Peyer's patch (tissue), 4 donors: ENCODE measurements around the gene CCDC89. TPM values are rescaled to one million over a fixed set of nuclear protein-coding genes. Genes with fewer than 3 reads are reported as not detected.
A peak's percentile ranks its signal among the peaks of the same experiment; 100 is the strongest.

Source experiments
- DNase-seq, 3 donors: peaks; one replicate each; pipeline ENCODE4 v3.0.0-alpha.2; 2017 to 2019
- H3K27ac ChIP-seq, 4 donors: fragments of 200-600 bp; sonication (generic); one replicate each; pipeline ENCODE4 v1.5.1; 2016 to 2019
- H3K27me3 ChIP-seq, 2 donors: fragments of 200-600 bp; sonication (generic); one replicate each; pipeline ENCODE4 v1.5.1; 2019
- H3K36me3 ChIP-seq, 3 donors: fragments of 200-600 bp; sonication (generic); one replicate each; pipeline ENCODE4 v1.5.1; 2016 to 2019
- H3K4me1 ChIP-seq, 4 donors: fragments of 200-600 bp; sonication (generic); one replicate each; pipeline ENCODE4 v1.5.1; 2016 to 2019
- H3K4me3 ChIP-seq, 4 donors: fragments of 200-600 bp; sonication (generic); 1 replicate in 3 of 4; 2 replicates in 1 of 4; pipeline ENCODE4 v1.5.1; 2016 to 2019; ENCODE audit warnings: mild to moderate bottlenecking in 1 of 4
- H3K9me3 ChIP-seq, 4 donors: fragments of 200-600 bp; sonication (generic); one replicate each; pipeline ENCODE4 v1.5.1; 2016 to 2019; ENCODE audit warnings: mild to moderate bottlenecking in 1 of 4
- POLR2A ChIP-seq, 2 donors: fragments of 450-650 bp; IDR thresholded peaks; one replicate each; pipeline ENCODE4 v1.5.1; 2017; ENCODE audit warnings: antibody characterized with exemption in 2 of 2, mild to moderate bottlenecking in 2 of 2, moderate library complexity in 2 of 2
- total RNA-seq, 4 donors: library from RNA; depleted of rRNA; stranded (reverse); fragments of >200 nt; gene quantifications; one replicate each; pipeline ENCODE4 v1.1.0, GENCODE V29; 2016
- TF ChIP-seq, protein P1 (sequence below), 6 experiments: fragments of 450-650 bp in 4 of 6; fragments of 200-600 bp in 2 of 6; sonication (generic) in 1 of 6; IDR thresholded peaks; one replicate each; pipeline ENCODE4 v1.5.1; 2017 to 2019; ENCODE audit warnings: antibody characterized with exemption in 6 of 6, mild to moderate bottlenecking in 3 of 6, moderate library complexity in 1 of 6

Gene CCDC89
- total RNA-seq, 4 donors from 2014 or later: 2.5 to 14.0 (median 7.7) TPM

- no peak for TF ChIP-seq POLR2A (IDR thresholded peaks at IDR 0.05)
- TF ChIP-seq, protein P1, sequence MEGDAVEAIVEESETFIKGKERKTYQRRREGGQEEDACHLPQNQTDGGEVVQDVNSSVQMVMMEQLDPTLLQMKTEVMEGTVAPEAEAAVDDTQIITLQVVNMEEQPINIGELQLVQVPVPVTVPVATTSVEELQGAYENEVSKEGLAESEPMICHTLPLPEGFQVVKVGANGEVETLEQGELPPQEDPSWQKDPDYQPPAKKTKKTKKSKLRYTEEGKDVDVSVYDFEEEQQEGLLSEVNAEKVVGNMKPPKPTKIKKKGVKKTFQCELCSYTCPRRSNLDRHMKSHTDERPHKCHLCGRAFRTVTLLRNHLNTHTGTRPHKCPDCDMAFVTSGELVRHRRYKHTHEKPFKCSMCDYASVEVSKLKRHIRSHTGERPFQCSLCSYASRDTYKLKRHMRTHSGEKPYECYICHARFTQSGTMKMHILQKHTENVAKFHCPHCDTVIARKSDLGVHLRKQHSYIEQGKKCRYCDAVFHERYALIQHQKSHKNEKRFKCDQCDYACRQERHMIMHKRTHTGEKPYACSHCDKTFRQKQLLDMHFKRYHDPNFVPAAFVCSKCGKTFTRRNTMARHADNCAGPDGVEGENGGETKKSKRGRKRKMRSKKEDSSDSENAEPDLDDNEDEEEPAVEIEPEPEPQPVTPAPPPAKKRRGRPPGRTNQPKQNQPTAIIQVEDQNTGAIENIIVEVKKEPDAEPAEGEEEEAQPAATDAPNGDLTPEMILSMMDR (IDR thresholded peaks at IDR 0.05): no peak
- peak overlapping the region in 1 of 4 donors; percentile 36 for H3K27ac ChIP-seq
- H3K36me3 ChIP-seq: peaks cover 0 to 28% (median 0%) of the 10 kb centered on the region in 3 donors
- no peak for DNase-seq
- H3K9me3 ChIP-seq: no peaks in the 10 kb centered on the region
- no peaks in the 10 kb centered on the region for H3K27me3 ChIP-seq
- no peak overlapping the region for H3K4me3 ChIP-seq
- H3K4me1 ChIP-seq: peaks cover 0 to 4% (median 0%) of the 10 kb centered on the region in 4 donors
Measured at GRCh38 chr11:85699957-85700741, 14.2 kb upstream of the CCDC89 start.

DNA sequence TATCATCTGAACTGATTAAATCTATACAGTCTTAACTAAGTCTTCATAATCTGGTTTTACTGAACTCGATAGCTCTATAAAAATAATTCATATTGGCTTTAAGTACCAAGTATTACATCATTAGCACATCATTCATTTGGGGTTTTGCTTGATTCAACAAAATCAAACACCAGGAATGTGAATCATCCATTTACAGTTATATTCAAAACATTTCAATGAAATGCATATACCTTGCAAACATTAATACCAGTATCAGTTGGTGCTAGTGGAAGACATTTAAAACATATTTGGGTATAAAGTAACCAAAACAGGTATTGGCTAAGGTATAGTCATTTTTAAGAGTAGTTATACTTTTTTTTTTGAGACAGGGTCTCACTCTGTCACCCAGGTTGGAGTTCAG lies 12.2 kb upstream of the CCDC89 start:
- no peaks in the 10 kb centered on the region for H3K9me3 ChIP-seq
- H3K4me3 ChIP-seq: no peak overlapping the region
- TF ChIP-seq POLR2A (IDR thresholded peaks at IDR 0.05): no peak
- TF ChIP-seq, protein P1 (IDR thresholded peaks at IDR 0.05): no peak
- H3K27ac ChIP-seq: no peak overlapping the region
- H3K36me3 ChIP-seq: peaks cover 0 to 28% (median 0%) of the 10 kb centered on the region in 3 donors
- DNase-seq: no peak
- H3K4me1 ChIP-seq: peaks cover 0 to 4% (median 0%) of the 10 kb centered on the region in 4 donors
- H3K27me3 ChIP-seq: no peaks in the 10 kb centered on the region

- no peak overlapping the region for H3K27ac ChIP-seq
- no peak for DNase-seq
- H3K4me1 ChIP-seq: peaks cover 0 to 4% (median 0%) of the 10 kb centered on the region in 4 donors
- H3K4me3 ChIP-seq: no peak overlapping the region
- peaks cover 0 to 32% (median 0%) of the 10 kb centered on the region in 3 donors for H3K36me3 ChIP-seq
- no peaks in the 10 kb centered on the region for H3K27me3 ChIP-seq
- H3K9me3 ChIP-seq: no peaks in the 10 kb centered on the region
- TF ChIP-seq, protein P1 (IDR thresholded peaks at IDR 0.05): no peak
- TF ChIP-seq POLR2A (IDR thresholded peaks at IDR 0.05): no peak
Measured at GRCh38 chr11:85697747-85698146, 11.8 kb upstream of the CCDC89 start.

DNA sequence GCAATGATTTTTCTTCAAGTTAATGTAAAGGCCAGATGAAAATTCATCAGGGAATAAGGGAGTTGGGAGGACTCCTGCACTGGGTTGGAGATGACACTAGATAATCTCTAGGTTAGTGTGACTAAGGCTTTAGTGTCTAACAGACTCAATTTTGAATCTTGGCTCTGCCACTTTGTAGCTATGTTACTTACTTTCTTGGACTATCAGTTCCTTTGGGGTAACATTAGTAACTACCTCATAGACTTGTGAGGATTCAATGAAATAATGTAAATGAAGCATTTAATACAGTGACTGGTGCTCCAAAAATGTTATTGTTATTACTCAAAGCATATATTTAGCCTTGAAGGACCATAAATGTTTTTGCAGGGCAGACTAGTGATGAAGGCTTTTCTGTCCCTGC lies 9.6 kb upstream of the CCDC89 start:
- Histone ChIP-seq H3K4me1 (peaks cover 0 to 3% (median 0%) of the 10 kb centered on the region in 4 donors), H3K27me3 (no peaks in the 10 kb centered on the region), H3K27ac (no peak overlapping the region), H3K4me3 (no peak overlapping the region), H3K9me3 (no peaks in the 10 kb centered on the region), H3K36me3 (peaks cover 0 to 34% (median 0%) of the 10 kb centered on the region in 3 donors)
- no peak for TF ChIP-seq POLR2A (IDR thresholded peaks at IDR 0.05)
- no peak for DNase-seq

- no peak for DNase-seq
- H3K9me3 ChIP-seq: no peaks in the 10 kb centered on the region
- no peaks in the 10 kb centered on the region for H3K4me1 ChIP-seq
- H3K36me3 ChIP-seq: peaks cover 0 to 34% (median 0%) of the 10 kb centered on the region in 3 donors
- TF ChIP-seq POLR2A (IDR thresholded peaks at IDR 0.05): no peak
- TF ChIP-seq, protein P1 (IDR thresholded peaks at IDR 0.05): peak in 4 of 6 experiments; percentile 25 to 68 (median 61)
- H3K27me3 ChIP-seq: no peaks in the 10 kb centered on the region
- H3K4me3 ChIP-seq: no peak overlapping the region
- no peak overlapping the region for H3K27ac ChIP-seq
Measured at GRCh38 chr11:85694385-85694980, 8.5 kb upstream of the CCDC89 start.
